ENCODE results near the gene ZNHIT2.

ZNHIT2 gene

GRCh38 chr11:65115361-65116082 lies 2.0 kb downstream of the ZNHIT2 start:
- Histone ChIP-seq H4K91ac (ENCODE audit: low read length) (no peak overlapping the region), H3K4me2 (ENCODE audit: low read length, poor library complexity, severe bottlenecking) (no peak overlapping the region), H3K23ac (ENCODE audit: low read length in 2 of 2) (no peak overlapping the region), H4K8ac (ENCODE audit: low read length) (no peak overlapping the region), H2AK5ac (ENCODE audit: low read length, severe bottlenecking) (no peak overlapping the region), H2BK120ac (ENCODE audit: low read depth, low read length) (no peak overlapping the region), H3K27ac (ENCODE audit: low read length, poor library complexity, severe bottlenecking) (no peak overlapping the region), H2BK15ac (ENCODE audit: low read depth, poor library complexity, severe bottlenecking) (no peak overlapping the region), H3K4me3 (ENCODE audit: insufficient read depth in 1 of 2, low read depth in 1 of 2, low read length in 2 of 2) (no peak overlapping the region), H2BK12ac (ENCODE audit: low read length in 2 of 2) (no peak overlapping the region), H3K9ac (ENCODE audit: low read length) (peak overlapping the region; percentile 98), H2AFZ (ENCODE audit: low read depth, low read length) (no peak overlapping the region), H3K18ac (ENCODE audit: low read depth in 1 of 2, low read length in 2 of 2) (no peak overlapping the region), H3K9me3 (ENCODE audit: control insufficient read depth, low read length) (no peaks in the 10 kb centered on the region), H3K14ac (ENCODE audit: low read length in 2 of 2) (no peak overlapping the region), H3K27me3 (ENCODE audit: control insufficient read depth in 1 of 2, insufficient read depth in 1 of 2, low read length in 2 of 2) (no peaks in the 10 kb centered on the region), H3K4ac (ENCODE audit: low read depth in 1 of 2, low read length in 2 of 2) (no peak overlapping the region), H3K36me3 (ENCODE audit: control insufficient read depth in 1 of 2, insufficient read depth in 2 of 2, low read depth in 1 of 2, low read length in 2 of 2) (peaks cover 43 to 55% of the 10 kb centered on the region in 2 experiments), H3K79me1 (replicated peaks; ENCODE audit: low read length, poor library complexity, severe bottlenecking) (peaks cover 25% of the 10 kb centered on the region), H2BK5ac (ENCODE audit: low read depth, low read length, poor library complexity, severe bottlenecking) (no peak overlapping the region), H3K4me1 (ENCODE audit: control insufficient read depth, insufficient read depth, low read depth, low read length) (peaks cover 44% of the 10 kb centered on the region)
- WGBS, result 97% methylated on average over 19 of the region's 21 CpGs
- DNase-seq, result no peak

- Histone ChIP-seq H3K4ac (ENCODE audit: low read depth in 1 of 2, low read length in 2 of 2) (no peak overlapping the region), H4K91ac (ENCODE audit: low read length) (no peak overlapping the region), H2BK15ac (ENCODE audit: low read depth, poor library complexity, severe bottlenecking) (no peak overlapping the region), H3K9ac (ENCODE audit: low read length) (peak overlapping the region; percentile 7), H3K4me2 (ENCODE audit: low read length, poor library complexity, severe bottlenecking) (no peak overlapping the region), H2BK120ac (ENCODE audit: low read depth, low read length) (no peak overlapping the region), H2BK5ac (ENCODE audit: low read depth, low read length, poor library complexity, severe bottlenecking) (no peak overlapping the region), H3K79me1 (replicated peaks; ENCODE audit: low read length, poor library complexity, severe bottlenecking) (peaks cover 23% of the 10 kb centered on the region), H3K27me3 (ENCODE audit: control insufficient read depth in 1 of 2, insufficient read depth in 1 of 2, low read length in 2 of 2) (no peaks in the 10 kb centered on the region), H3K36me3 (ENCODE audit: control insufficient read depth in 1 of 2, insufficient read depth in 2 of 2, low read depth in 1 of 2, low read length in 2 of 2) (peaks cover 40 to 51% of the 10 kb centered on the region in 2 experiments), H3K9me3 (ENCODE audit: control insufficient read depth, low read length) (no peaks in the 10 kb centered on the region), H3K14ac (ENCODE audit: low read length in 2 of 2) (no peak overlapping the region), H3K4me3 (ENCODE audit: insufficient read depth in 1 of 2, low read depth in 1 of 2, low read length in 2 of 2) (no peak overlapping the region), H2BK12ac (ENCODE audit: low read length in 2 of 2) (no peak overlapping the region), H3K4me1 (ENCODE audit: control insufficient read depth, insufficient read depth, low read depth, low read length) (peaks cover 46% of the 10 kb centered on the region), H4K8ac (ENCODE audit: low read length) (no peak overlapping the region), H2AFZ (ENCODE audit: low read depth, low read length) (no peak overlapping the region), H3K18ac (ENCODE audit: low read depth in 1 of 2, low read length in 2 of 2) (no peak overlapping the region), H2AK5ac (ENCODE audit: low read length, severe bottlenecking) (no peak overlapping the region), H3K23ac (ENCODE audit: low read length in 2 of 2) (no peak overlapping the region), H3K27ac (ENCODE audit: low read length, poor library complexity, severe bottlenecking) (no peak overlapping the region)
- WGBS, result 94% methylated on average over 11 of the region's 11 CpGs
- DNase-seq, result no peak
These were observed 2.8 kb downstream of the ZNHIT2 start for GRCh38 chr11:65114538-65115171.

GRCh38 chr11:65113839-65114238 lies 3.7 kb downstream of the ZNHIT2 start:
- Histone ChIP-seq H4K91ac (ENCODE audit: low read length) (no peak overlapping the region), H3K18ac (ENCODE audit: low read depth in 1 of 2, low read length in 2 of 2) (no peak overlapping the region), H2BK120ac (ENCODE audit: low read depth, low read length) (no peak overlapping the region), H3K4ac (ENCODE audit: low read depth in 1 of 2, low read length in 2 of 2) (no peak overlapping the region), H2AFZ (ENCODE audit: low read depth, low read length) (no peak overlapping the region), H3K27ac (ENCODE audit: low read length, poor library complexity, severe bottlenecking) (no peak overlapping the region), H2AK5ac (ENCODE audit: low read length, severe bottlenecking) (no peak overlapping the region), H3K36me3 (ENCODE audit: control insufficient read depth in 1 of 2, insufficient read depth in 2 of 2, low read depth in 1 of 2, low read length in 2 of 2) (peaks cover 40 to 54% of the 10 kb centered on the region in 2 experiments), H3K23ac (ENCODE audit: low read length in 2 of 2) (no peak overlapping the region), H2BK15ac (ENCODE audit: low read depth, poor library complexity, severe bottlenecking) (no peak overlapping the region), H3K4me1 (ENCODE audit: control insufficient read depth, insufficient read depth, low read depth, low read length) (peaks cover 46% of the 10 kb centered on the region), H3K4me3 (ENCODE audit: insufficient read depth in 1 of 2, low read depth in 1 of 2, low read length in 2 of 2) (no peak overlapping the region), H2BK5ac (ENCODE audit: low read depth, low read length, poor library complexity, severe bottlenecking) (no peak overlapping the region), H2BK12ac (ENCODE audit: low read length in 2 of 2) (no peak overlapping the region), H3K9ac (ENCODE audit: low read length) (peak overlapping the region; percentile 77), H3K79me1 (replicated peaks; ENCODE audit: low read length, poor library complexity, severe bottlenecking) (peaks cover 25% of the 10 kb centered on the region), H3K27me3 (ENCODE audit: control insufficient read depth in 1 of 2, insufficient read depth in 1 of 2, low read length in 2 of 2) (no peaks in the 10 kb centered on the region), H4K8ac (ENCODE audit: low read length) (no peak overlapping the region), H3K4me2 (ENCODE audit: low read length, poor library complexity, severe bottlenecking) (peak overlapping the region; percentile 92), H3K14ac (ENCODE audit: low read length in 2 of 2) (no peak overlapping the region), H3K9me3 (ENCODE audit: control insufficient read depth, low read length) (no peaks in the 10 kb centered on the region)
- WGBS, result 93% methylated on average over 6 of the region's 6 CpGs
- DNase-seq, result no peak

- Histone ChIP-seq H3K14ac (ENCODE audit: low read length in 2 of 2) (no peak overlapping the region), H2AK5ac (ENCODE audit: low read length, severe bottlenecking) (peak overlapping the region; percentile 56), H3K27ac (ENCODE audit: low read length, poor library complexity, severe bottlenecking) (peak overlapping the region; percentile 87), H3K9me3 (ENCODE audit: control insufficient read depth, low read length) (no peaks in the 10 kb centered on the region), H4K91ac (ENCODE audit: low read length) (no peak overlapping the region), H3K27me3 (ENCODE audit: control insufficient read depth in 1 of 2, insufficient read depth in 1 of 2, low read length in 2 of 2) (no peaks in the 10 kb centered on the region), H3K23ac (ENCODE audit: low read length in 2 of 2) (peak overlapping the region in 1 of 2 experiments; percentile 66), H2AFZ (ENCODE audit: low read depth, low read length) (no peak overlapping the region), H3K36me3 (ENCODE audit: control insufficient read depth in 1 of 2, insufficient read depth in 2 of 2, low read depth in 1 of 2, low read length in 2 of 2) (peaks cover 38 to 54% of the 10 kb centered on the region in 2 experiments), H3K9ac (ENCODE audit: low read length) (peak overlapping the region; percentile 77), H4K8ac (ENCODE audit: low read length) (peak overlapping the region; percentile 80), H3K79me1 (replicated peaks; ENCODE audit: low read length, poor library complexity, severe bottlenecking) (peaks cover 29% of the 10 kb centered on the region), H2BK120ac (ENCODE audit: low read depth, low read length) (no peak overlapping the region), H3K4ac (ENCODE audit: low read depth in 1 of 2, low read length in 2 of 2) (peak overlapping the region; percentile 1 to 35), H3K4me3 (ENCODE audit: insufficient read depth in 1 of 2, low read depth in 1 of 2, low read length in 2 of 2) (peak overlapping the region; percentile 59 to 71), H2BK12ac (ENCODE audit: low read length in 2 of 2) (no peak overlapping the region), H3K4me1 (ENCODE audit: control insufficient read depth, insufficient read depth, low read depth, low read length) (peaks cover 46% of the 10 kb centered on the region), H3K18ac (ENCODE audit: low read depth in 1 of 2, low read length in 2 of 2) (peak overlapping the region in 1 of 2 experiments; percentile 42), H2BK5ac (ENCODE audit: low read depth, low read length, poor library complexity, severe bottlenecking) (peak overlapping the region; percentile 33), H2BK15ac (ENCODE audit: low read depth, poor library complexity, severe bottlenecking) (no peak overlapping the region), H3K4me2 (ENCODE audit: low read length, poor library complexity, severe bottlenecking) (peak overlapping the region; percentile 92)
- WGBS, result 53% methylated on average over 7 of the region's 14 CpGs
- no peak for DNase-seq
These were observed 4.1 kb downstream of the ZNHIT2 start for GRCh38 chr11:65113361-65113756.

Measured in mesenchymal stem cell (in vitro differentiated cells and primary cell).